Ovary (tissue), 3 donors: ENCODE measurements around the gene SETD4.

Experiments used
- CTCF ChIP-seq, 3 donors: fragments of 450-650 bp in 2 of 3; fragments of 200-600 bp in 1 of 3; IDR thresholded peaks; one replicate each; pipeline versions ENCODE4 v1.5.1 to v1.8.0; 2016 to 2022; ENCODE audit warnings: antibody characterized with exemption in 3 of 3, mild to moderate bottlenecking in 1 of 3
- EP300 ChIP-seq: sonication (generic); formaldehyde crosslinking; IDR thresholded peaks from one replicate; pipeline ENCODE4 v1.6.1; 2017; ENCODE audit warnings: antibody characterized with exemption
- POLR2A ChIP-seq: fragments of 450-650 bp; IDR thresholded peaks from one replicate; pipeline ENCODE4 v1.6.1; 2017; ENCODE audit warnings: antibody characterized with exemption, mild to moderate bottlenecking, moderate library complexity
- donor health status: DM: no; HTN: no; CAD: no.

DNA sequence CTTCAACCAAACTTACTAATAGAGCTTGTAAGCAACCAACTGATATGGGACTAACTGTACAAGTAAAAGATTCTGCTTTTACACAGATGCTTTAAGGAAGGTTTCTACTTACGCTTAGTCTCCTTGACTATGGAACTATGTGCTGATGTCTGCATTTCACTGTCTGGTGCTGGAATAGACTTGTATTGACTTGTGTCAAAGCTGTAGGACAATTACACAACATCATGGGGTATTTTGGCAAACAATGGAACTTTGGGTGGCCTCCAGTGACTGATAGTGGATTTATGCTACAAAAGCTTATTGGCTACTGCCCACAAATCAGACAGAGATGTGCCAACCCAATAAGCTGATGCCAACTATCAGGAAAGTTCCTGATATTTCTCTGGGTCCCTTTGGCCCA is 20.1 kb upstream of the SETD4 start:
- TF ChIP-seq CTCF (IDR thresholded peaks at IDR 0.05) (no peak), POLR2A (no peak), EP300 (no peak)
